K562 (cell line): ENCODE results near the gene FAM227B. TPM values are rescaled to one million over a fixed set of nuclear protein-coding genes. Genes with fewer than 3 reads are reported as not detected.
A peak's percentile ranks its signal among the peaks of the same experiment; 100 is the strongest.

ENCODE experiments used
- ATAC-seq: fragments of 200-7000 bp; cut with Tn5 transposase; 3 replicates; pipeline ENCODE4 v1.9.1; 2020; ENCODE audit warnings: moderate library complexity
- BruUV-seq: library from RNA; stranded (reverse); fragments of 400-500 nt; replicated peaks from 2 replicates; lab custom pipeline; 2021; lab: Mats Ljungman, UMichigan
- CTCF ChIA-PET: fragments of 300-600 bp; formaldehyde crosslinking; extraction: SDS; loops from one replicate; lab custom pipeline; 2021; ENCODE audit warnings: low intra/inter-chr PET ratio; lab: Yijun Ruan, JAX
- POLR2A ChIA-PET: fragments of 300-600, 350-650 bp; sonication (Branson Sonifier 250); formaldehyde crosslinking; extraction: SDS; loops from one replicate; lab custom pipeline; 2021; ENCODE audit warnings: antibody characterized with exemption, inconsistent platforms; lab: Yijun Ruan, JAX
- DNase-seq, 4 experiments: peaks; one replicate each; pipeline versions ENCODE4 v3.0.0 to v3.0.0-alpha.2; 2011 to 2018; ENCODE audit warnings: low spot score in 3 of 4, mixed read lengths in 3 of 4; ENCODE audit errors: extremely low read depth in 1 of 4
- FAIRE-seq: peaks from 2 replicates; lab custom pipeline; 2011; peaks lifted over from hg19 to GRCh38; lab: Jason Lieb, UNC
- H2AFZ ChIP-seq: 2 replicates; pipeline ENCODE4 v1.6.0; 2011; ENCODE audit warnings: low read depth, low read length, control low read depth, inconsistent platforms
- H3K27ac ChIP-seq: fragments of 200-600 bp; 3 replicates; pipeline ENCODE4 v1.8.0; 2011; ENCODE audit warnings: low read depth, mild to moderate bottlenecking, control low read depth, inconsistent platforms, low read length, moderate library complexity, mixed read lengths; ENCODE audit errors: extremely low read depth
- H3K27me3 ChIP-seq, 2 experiments: fragments of 300-600 bp in 1 of 2; 2 replicates in 1 of 2; 3 replicates in 1 of 2; pipeline versions ENCODE4 v1.6.0 to v1.8.0; 2011; ENCODE audit warnings: inconsistent platforms in 2 of 2, low read length in 2 of 2, mild to moderate bottlenecking in 1 of 2, mixed read lengths in 1 of 2, moderate library complexity in 1 of 2; ENCODE audit not compliant: control insufficient read depth in 2 of 2, insufficient read depth in 2 of 2
- H3K36me3 ChIP-seq: fragments of 300-600 bp; 3 replicates; pipeline ENCODE4 v1.8.0; 2011; ENCODE audit warnings: mild to moderate bottlenecking, low read length, inconsistent platforms; ENCODE audit not compliant: control insufficient read depth, insufficient read depth
- H3K4me1 ChIP-seq, 2 experiments: fragments of 200-600 bp in 1 of 2; replicated peaks in 1 of 2; 2 replicates in 1 of 2; 3 replicates in 1 of 2; pipeline versions ENCODE4 v1.5.1 to v1.8.0; 2011; ENCODE audit warnings: inconsistent platforms in 2 of 2, low read length in 2 of 2, mild to moderate bottlenecking in 1 of 2, mixed read lengths in 1 of 2, moderate library complexity in 1 of 2; ENCODE audit not compliant: control insufficient read depth in 2 of 2, insufficient read depth in 2 of 2
- H3K4me2 ChIP-seq: 2 replicates; pipeline ENCODE4 v1.6.1; 2011; ENCODE audit warnings: low read length, control low read depth, inconsistent platforms, mixed read lengths; ENCODE audit not compliant: insufficient read depth
- H3K4me3 ChIP-seq: fragments of 200-600 bp; sonication (generic), shearing (Covaris generic); 2 replicates; pipeline ENCODE4 v1.5.1; 2016; ENCODE audit warnings: control low read depth, inconsistent platforms
- H3K79me2 ChIP-seq: fragments of 200-600 bp; 3 replicates; pipeline ENCODE4 v1.8.0; 2011; ENCODE audit warnings: low read length, inconsistent platforms; ENCODE audit not compliant: control insufficient read depth, insufficient read depth
- H3K9ac ChIP-seq, 2 experiments: 2 replicates each; pipeline versions ENCODE4 v1.6.0 to v1.6.1; 2011; ENCODE audit warnings: low read depth in 2 of 2, low read length in 2 of 2, control low read depth in 1 of 2, inconsistent platforms in 1 of 2, mild to moderate bottlenecking in 1 of 2, mixed read lengths in 1 of 2; ENCODE audit not compliant: insufficient read depth in 1 of 2
- H3K9me1 ChIP-seq: one replicate; pipeline ENCODE4 v1.6.0; 2011; ENCODE audit warnings: inconsistent platforms, mild to moderate bottlenecking, low read length, moderate library complexity; ENCODE audit not compliant: control insufficient read depth, insufficient read depth
- H3K9me3 ChIP-seq: replicated peaks from 2 replicates; pipeline ENCODE4 v1.5.1; 2011; ENCODE audit warnings: low read depth, low read length, inconsistent platforms; ENCODE audit not compliant: control insufficient read depth, insufficient read depth
- H4K20me1 ChIP-seq: replicated peaks from 2 replicates; pipeline ENCODE4 v1.6.1; 2011; ENCODE audit warnings: low read length, inconsistent platforms, mixed read lengths; ENCODE audit not compliant: control insufficient read depth, insufficient read depth
- CTCF ChIP-seq, 3 experiments: IDR thresholded peaks in 2 of 3; conservative IDR thresholded peaks in 1 of 3; 2 replicates each; pipeline ENCODE4 v1.5.1; 2011 to 2012; ENCODE audit warnings: low read length in 3 of 3, mild to moderate bottlenecking in 3 of 3, control low read depth in 2 of 3, improper control_type of control experiment in 1 of 3, inconsistent platforms in 1 of 3, low read depth in 1 of 3, mixed read lengths in 1 of 3, moderate library complexity in 1 of 3; ENCODE audit not compliant: insufficient read depth in 2 of 3
- ESRRA ChIP-seq: fragments of 450-650 bp; IDR thresholded peaks from 2 replicates; pipeline ENCODE4 v1.6.1; 2014; ENCODE audit warnings: low read depth, mild to moderate bottlenecking, moderate library complexity, borderline replicate concordance
- NCOA1 ChIP-seq: fragments of 450-650 bp; IDR thresholded peaks from 2 replicates; pipeline ENCODE4 v1.6.1; 2016; ENCODE audit warnings: low read depth
- RAD21 ChIP-seq, 2 experiments: fragments of 250-450 bp in 1 of 2; fragments of 450-650 bp in 1 of 2; sonication (Bioruptor Pico) in 1 of 2; formaldehyde crosslinking in 1 of 2; IDR thresholded peaks in 1 of 2; conservative IDR thresholded peaks in 1 of 2; 2 replicates each; pipeline versions ENCODE4 v1.4.0 to v1.8.0; 2020 to 2022; ENCODE audit warnings: mild to moderate bottlenecking in 2 of 2, moderate library complexity in 1 of 2
- TAF9B ChIP-seq: fragments of 450-650 bp; IDR thresholded peaks from 2 replicates; pipeline ENCODE4 v1.6.1; 2018; ENCODE audit warnings: mild to moderate bottlenecking; ENCODE audit not compliant: partially characterized antibody
- TFAM ChIP-seq: fragments of 250-450 bp; sonication (Bioruptor Pico); conservative IDR thresholded peaks from 2 replicates; pipeline ENCODE4 v1.5.0; 2021; ENCODE audit warnings: mild to moderate bottlenecking, moderate library complexity
- ZNF23 ChIP-seq: fragments of 250-450 bp; sonication (Bioruptor Pico); IDR thresholded peaks from 2 replicates; pipeline ENCODE4 v1.4.0; 2020; ENCODE audit warnings: mild to moderate bottlenecking
- WGBS: fragments of 100-300 bp; shearing (Covaris generic); methylation state at CpG from one replicate; pipeline ENCODE4 v1.1.6; 2016; ENCODE audit warnings: low coverage, mixed read lengths; ENCODE audit not compliant: insufficient coverage; ENCODE audit errors: missing lambda C conversion rate; 5-methylcytosine and 5-hydroxymethylcytosine counted together
- in situ Hi-C: fragments of 300-500 bp; cut with MboI; formaldehyde crosslinking; loops from 4 replicates; pipeline ENCODE4 v1.15.0; 2018; ENCODE audit warnings: inconsistent platforms, mixed read lengths
- intact Hi-C: fragments of 100-400 bp; cut with micrococcal nuclease; formaldehyde crosslinking; loops from 2 replicates; pipeline ENCODE4 v1.14.2; 2022
- polyA plus RNA-seq, 8 experiments: library from polyadenylated mRNA; depleted of rRNA in 4 of 8; stranded (reverse) in 5 of 8; unstranded in 3 of 8; fragments of >200 nt; fragmentation: Nextera tagmentation in 2 of 8; fragmentation: Illumina TruSeq in 1 of 8; extraction: Ambion mirVana in 2 of 8; extraction: Trizol in 1 of 8; gene quantifications; 2 replicates each; pipeline versions ENCODE4 v1.2.1 to v1.2.3, GENCODE V29; 2011 to 2014; ENCODE audit warnings: inconsistent platforms in 1 of 8, missing spikeins in 1 of 8
- total RNA-seq, 7 experiments: library from RNA; depleted of rRNA in 6 of 7; stranded (reverse); fragments of >200 nt in 6 of 7; fragmentation: Illumina TruSeq in 2 of 7; extraction: Trizol in 2 of 7; gene quantifications; 2 replicates each; pipeline versions ENCODE4 v1.2.1 to v1.2.3, GENCODE V29; 2011 to 2021; ENCODE audit warnings: low replicate concordance in 1 of 7

The FAM227B gene
- total and polyA plus RNA-seq, 9 of the 15 experiments (the other 6 are each of a cell fraction or from before 2014, with no cell fraction given) = 5.1 to 12.5 (median 11.2) TPM

GRCh38 chr15:49423021-49423420, 197.6 kb downstream of the FAM227B start, which contains the start of gene FGF7:
Gene FGF7 (plus strand): TSS chr15:49423242. CDS start chr15:49424298, 1,056 bp downstream.
- no TSS peak for BruUV-seq
- no peaks in the 10 kb centered on the region for H3K4me1 ChIP-seq
- H3K79me2 ChIP-seq = no peaks in the 10 kb centered on the region
- no peak within 1 kb of the TSS for H3K27ac ChIP-seq
- no peak for FAIRE-seq
- ATAC-seq = peak; percentile 47; the same call in 1 of the 3 replicates
- ChIA-PET POLR2A (no interaction called here), CTCF (interaction anchor here (1.9 kb wide), 1 partner anchor 561 kb away, joined by 9 read pairs; no protein-coding TSS in a partner anchor)
- no peak for DNase-seq
- no peaks in the 10 kb centered on the region for H3K27me3 ChIP-seq
- intact Hi-C loops (loop anchor here (2.0 to 10.0 kb wide), 5 partner anchors 52 to 1068 kb away; no protein-coding TSS in a partner anchor), in situ Hi-C loops (no loop called here)
- no peaks in the 10 kb centered on the region for H3K9me1 ChIP-seq
- peak in 1 of 3 experiments; percentile 15; a peak in 1 of 6 replicates for TF ChIP-seq CTCF (IDR thresholded peaks at IDR 0.05 in 2 of 3, conservative IDR thresholded peaks at IDR 0.05 in 1 of 3; ENCODE audit: insufficient read depth in 2 of 3, low read depth in 1 of 3, low read length in 3 of 3)
- TF ChIP-seq TFAM (CRISPR knock-in tag) = no peak
- no peak for TF ChIP-seq TAF9B
- TF ChIP-seq ZNF23 (CRISPR knock-in tag) = no peak
- peak in 1 of 2 experiments; percentile 16; a peak in 1 of 4 replicates for TF ChIP-seq RAD21 (CRISPR knock-in tag; conservative IDR thresholded peaks at IDR 0.05 in 1 of 2, IDR thresholded peaks at IDR 0.05 in 1 of 2)
- TF ChIP-seq NCOA1 = no peak
- no peak for TF ChIP-seq ESRRA
- no peak within 1 kb of the TSS for H3K4me2 ChIP-seq
- H2AFZ ChIP-seq = peak within 1 kb of the TSS; percentile 64
- no peak within 1 kb of the TSS for H3K9ac ChIP-seq
- WGBS = 38% methylated on average over 4 of the region's 4 CpGs
- no peaks in the 10 kb centered on the region for H3K36me3 ChIP-seq
- no peaks in the 10 kb centered on the region for H3K9me3 ChIP-seq
- H4K20me1 ChIP-seq = no peaks in the 10 kb centered on the region
- H3K4me3 ChIP-seq = no peak within 1 kb of the TSS
